ENCODE measurements around the gene NABP2.

DNA sequence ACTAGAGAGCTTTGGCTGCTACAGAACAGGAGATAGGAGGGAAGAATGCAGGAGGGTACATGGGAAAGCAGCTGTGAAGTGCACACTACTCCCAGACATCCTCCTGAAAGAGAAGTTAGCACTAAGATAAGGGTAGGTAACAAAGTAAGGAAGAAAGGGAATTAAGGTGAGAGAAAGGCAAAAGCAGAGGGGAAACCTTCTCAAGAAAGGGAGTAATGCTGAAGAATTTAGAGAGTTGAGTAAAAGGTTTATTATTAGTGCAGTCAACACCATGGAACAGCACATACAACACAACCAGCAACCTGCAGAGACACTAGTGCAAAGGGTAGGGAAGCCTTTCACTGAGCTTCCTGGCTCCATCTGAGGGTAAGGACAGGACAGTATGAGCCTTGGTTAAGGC lies 19.9 kb upstream of the NABP2 start:
- TF ChIP-seq, protein P1, sequence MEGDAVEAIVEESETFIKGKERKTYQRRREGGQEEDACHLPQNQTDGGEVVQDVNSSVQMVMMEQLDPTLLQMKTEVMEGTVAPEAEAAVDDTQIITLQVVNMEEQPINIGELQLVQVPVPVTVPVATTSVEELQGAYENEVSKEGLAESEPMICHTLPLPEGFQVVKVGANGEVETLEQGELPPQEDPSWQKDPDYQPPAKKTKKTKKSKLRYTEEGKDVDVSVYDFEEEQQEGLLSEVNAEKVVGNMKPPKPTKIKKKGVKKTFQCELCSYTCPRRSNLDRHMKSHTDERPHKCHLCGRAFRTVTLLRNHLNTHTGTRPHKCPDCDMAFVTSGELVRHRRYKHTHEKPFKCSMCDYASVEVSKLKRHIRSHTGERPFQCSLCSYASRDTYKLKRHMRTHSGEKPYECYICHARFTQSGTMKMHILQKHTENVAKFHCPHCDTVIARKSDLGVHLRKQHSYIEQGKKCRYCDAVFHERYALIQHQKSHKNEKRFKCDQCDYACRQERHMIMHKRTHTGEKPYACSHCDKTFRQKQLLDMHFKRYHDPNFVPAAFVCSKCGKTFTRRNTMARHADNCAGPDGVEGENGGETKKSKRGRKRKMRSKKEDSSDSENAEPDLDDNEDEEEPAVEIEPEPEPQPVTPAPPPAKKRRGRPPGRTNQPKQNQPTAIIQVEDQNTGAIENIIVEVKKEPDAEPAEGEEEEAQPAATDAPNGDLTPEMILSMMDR (IDR thresholded peaks at IDR 0.05; ENCODE audit: insufficient read depth, low read length, poor library complexity, severe bottlenecking), result no peak
- no peak for TF ChIP-seq EZH2phosphoT487 (conservative IDR thresholded peaks at IDR 0.05; ENCODE audit: low read length)
